HepG2 (cell line): ENCODE data around the gene PMEL. TPM values are rescaled to one million over a fixed set of nuclear protein-coding genes. Genes with fewer than 3 reads are reported as not detected.

Experiments
- AKAP8 ChIP-seq: sonication (generic); formaldehyde crosslinking; IDR thresholded peaks from 2 replicates; pipeline ENCODE4 v1.5.1; 2020; ENCODE audit warnings: mild to moderate bottlenecking, missing genetic modification reagents
- CBX5 ChIP-seq: sonication (generic); formaldehyde crosslinking; IDR thresholded peaks from 2 replicates; pipeline ENCODE4 v1.4.0; 2020; ENCODE audit warnings: missing genetic modification reagents, borderline replicate concordance
- CSRNP1 ChIP-seq: sonication (generic); formaldehyde crosslinking; IDR thresholded peaks from 2 replicates; pipeline ENCODE4 v1.8.1; 2023; ENCODE audit warnings: mild to moderate bottlenecking, missing genetic modification reagents
- ETV5 ChIP-seq: IDR thresholded peaks from 2 replicates; pipeline ENCODE4 v1.6.1; 2018; ENCODE audit warnings: missing biosample characterization, missing genetic modification reagents, inconsistent platforms, borderline replicate concordance
- GABPA ChIP-seq, 2 experiments: IDR thresholded peaks; 2 replicates each; pipeline ENCODE4 v1.6.1; 2011 to 2016; ENCODE audit warnings: low read depth in 2 of 2, low read length in 1 of 2, missing biosample characterization in 1 of 2, missing genetic modification characterization in 1 of 2
- GABPB1 ChIP-seq: IDR thresholded peaks from 2 replicates; pipeline ENCODE4 v1.6.1; 2016; ENCODE audit warnings: mild to moderate bottlenecking, missing genetic modification reagents, moderate library complexity, missing compliant biosample characterization
- HOXA5 ChIP-seq: sonication (generic); formaldehyde crosslinking; IDR thresholded peaks from 2 replicates; pipeline ENCODE4 v1.4.0; 2020; ENCODE audit warnings: missing genetic modification reagents
- KDM1A ChIP-seq: IDR thresholded peaks from 2 replicates; pipeline ENCODE4 v1.6.1; 2016; ENCODE audit warnings: missing compliant biosample characterization
- MAFG ChIP-seq: sonication (generic); formaldehyde crosslinking; IDR thresholded peaks from 2 replicates; pipeline ENCODE4 v1.5.1; 2020; ENCODE audit warnings: mild to moderate bottlenecking, missing genetic modification reagents
- MYC ChIP-seq: sonication (generic); formaldehyde crosslinking; IDR thresholded peaks from 2 replicates; pipeline ENCODE4 v1.9.0; 2021; ENCODE audit warnings: missing genetic modification reagents, borderline replicate concordance
- NFYC ChIP-seq: IDR thresholded peaks from 2 replicates; pipeline ENCODE4 v1.6.1; 2016; ENCODE audit warnings: missing genetic modification reagents, missing compliant biosample characterization
- PTBP1 ChIP-seq: fragments of 200-400 bp; formaldehyde crosslinking; IDR thresholded peaks from 2 replicates; pipeline ENCODE4 v1.6.1; 2018; ENCODE audit warnings: low read length, low read depth; ENCODE audit not compliant: poor library complexity, severe bottlenecking
- RBAK ChIP-seq: sonication (generic); formaldehyde crosslinking; IDR thresholded peaks from 2 replicates; pipeline ENCODE4 v1.5.1; 2020; ENCODE audit warnings: mild to moderate bottlenecking, missing genetic modification reagents
- RFX1 ChIP-seq: fragments of 450-650 bp; IDR thresholded peaks from 2 replicates; pipeline ENCODE4 v1.6.1; 2017
- RXRB ChIP-seq: IDR thresholded peaks from 2 replicates; pipeline ENCODE4 v1.6.1; 2016; ENCODE audit warnings: borderline replicate concordance, missing genetic modification reagents, missing compliant biosample characterization
- SOX13 ChIP-seq, 3 experiments: fragments of 450-650 bp in 1 of 3; sonication (generic) in 1 of 3; formaldehyde crosslinking in 1 of 3; IDR thresholded peaks in 2 of 3; conservative IDR thresholded peaks in 1 of 3; 2 replicates each; pipeline versions ENCODE4 v1.5.0 to v1.6.1; 2016 to 2020; ENCODE audit warnings: antibody characterized with exemption in 1 of 3, mild to moderate bottlenecking in 1 of 3, missing compliant biosample characterization in 1 of 3, missing genetic modification reagents in 1 of 3, moderate library complexity in 1 of 3
- ZNF432 ChIP-seq: sonication (generic); formaldehyde crosslinking; IDR thresholded peaks from 2 replicates; pipeline ENCODE4 v1.5.0; 2020; ENCODE audit warnings: missing genetic modification reagents, mild to moderate bottlenecking, borderline replicate concordance
- ZNF501 ChIP-seq: sonication (generic); formaldehyde crosslinking; IDR thresholded peaks from 2 replicates; pipeline ENCODE4 v1.5.1; 2020; ENCODE audit warnings: mild to moderate bottlenecking, moderate library complexity, missing genetic modification reagents
- ZNF557 ChIP-seq: sonication (generic); formaldehyde crosslinking; IDR thresholded peaks from 2 replicates; pipeline ENCODE4 v1.4.0; 2020; ENCODE audit warnings: missing genetic modification reagents
- ZNF605 ChIP-seq: sonication (generic); formaldehyde crosslinking; IDR thresholded peaks from 2 replicates; pipeline ENCODE4 v1.8.0; 2022; ENCODE audit warnings: mild to moderate bottlenecking, missing genetic modification reagents
- polyA plus RNA-seq, 8 experiments: library from polyadenylated mRNA; depleted of rRNA in 3 of 8; stranded (reverse) in 7 of 8; unstranded in 1 of 8; fragments of >200 nt; fragmentation: Illumina TruSeq in 4 of 8; extraction: Trizol in 4 of 8; gene quantifications; 2 replicates each; pipeline versions ENCODE4 v1.2.1 to v1.2.3, GENCODE V29; 2011 to 2016; ENCODE audit warnings: low read depth in 4 of 8, missing spikeins in 1 of 8, mixed read lengths in 1 of 8; ENCODE audit not compliant: insufficient read depth in 1 of 8
- total RNA-seq, 5 experiments: library from RNA; depleted of rRNA; stranded (reverse); fragments of >200 nt; fragmentation: Illumina TruSeq; extraction: Trizol; gene quantifications; 2 replicates each; pipeline ENCODE4 v1.2.3, GENCODE V29; 2016; ENCODE audit warnings: low read depth in 1 of 5
- TF ChIP-seq, protein P1 (sequence below): sonication (generic); formaldehyde crosslinking; IDR thresholded peaks from 2 replicates; pipeline ENCODE4 v1.4.0; 2020; ENCODE audit warnings: missing genetic modification reagents
- TF ChIP-seq, protein P2 (sequence below): sonication (generic); formaldehyde crosslinking; IDR thresholded peaks from 2 replicates; pipeline ENCODE4 v1.8.0; 2022; ENCODE audit warnings: mild to moderate bottlenecking, missing genetic modification reagents
- TF ChIP-seq, protein P3 (sequence below): sonication (generic); formaldehyde crosslinking; IDR thresholded peaks from 2 replicates; pipeline ENCODE4 v1.5.0; 2020; ENCODE audit warnings: mild to moderate bottlenecking, missing genetic modification reagents, moderate library complexity
- TF ChIP-seq, protein P4 (sequence below): sonication (generic); formaldehyde crosslinking; IDR thresholded peaks from 2 replicates; pipeline ENCODE4 v1.4.0; 2020; ENCODE audit warnings: mild to moderate bottlenecking, missing genetic modification reagents

PMEL gene
- total and polyA plus RNA-seq, 2 of the 13 experiments (the other 11 are each of a cell fraction or from before 2014, with no cell fraction given): 0.49 to 3.3 TPM

DNA sequence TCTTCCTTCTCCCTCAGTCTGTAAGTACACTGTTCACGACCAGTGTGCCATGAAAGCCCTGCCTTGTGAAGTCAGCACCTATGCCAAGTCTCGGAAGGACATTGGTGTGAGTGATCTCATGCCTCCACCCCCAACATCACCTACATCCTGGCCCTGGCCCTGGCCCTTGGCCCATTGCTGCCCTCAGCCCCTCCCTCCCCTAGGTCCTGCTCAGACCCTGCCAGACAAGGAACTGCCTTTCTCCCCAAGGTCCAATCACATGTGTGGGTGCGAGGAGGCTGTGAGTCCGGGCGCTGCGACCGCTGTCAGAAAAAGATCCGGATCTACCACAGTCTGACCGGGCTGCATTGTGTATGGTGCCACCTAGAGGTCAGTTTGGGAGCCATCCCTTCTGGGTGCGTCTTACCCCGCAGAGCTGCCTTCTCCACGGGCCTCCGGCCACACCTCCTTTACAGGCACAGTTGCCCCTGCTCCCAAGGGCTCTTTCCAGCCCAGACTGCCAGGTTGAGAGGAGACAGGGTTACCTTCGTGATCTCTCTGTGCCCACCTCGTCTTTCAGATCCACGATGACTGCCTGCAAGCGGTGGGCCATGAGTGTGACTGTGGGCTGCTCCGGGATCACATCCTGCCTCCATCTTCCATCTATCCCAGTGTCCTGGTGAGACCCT lies 25.6 kb downstream of the PMEL start (continued):
- TF ChIP-seq KDM1A (CRISPR knock-in tag): no peak
- TF ChIP-seq MYC (CRISPR knock-in tag): peak; percentile 35; the same call in 1 of the 2 replicates
- TF ChIP-seq, protein P1, sequence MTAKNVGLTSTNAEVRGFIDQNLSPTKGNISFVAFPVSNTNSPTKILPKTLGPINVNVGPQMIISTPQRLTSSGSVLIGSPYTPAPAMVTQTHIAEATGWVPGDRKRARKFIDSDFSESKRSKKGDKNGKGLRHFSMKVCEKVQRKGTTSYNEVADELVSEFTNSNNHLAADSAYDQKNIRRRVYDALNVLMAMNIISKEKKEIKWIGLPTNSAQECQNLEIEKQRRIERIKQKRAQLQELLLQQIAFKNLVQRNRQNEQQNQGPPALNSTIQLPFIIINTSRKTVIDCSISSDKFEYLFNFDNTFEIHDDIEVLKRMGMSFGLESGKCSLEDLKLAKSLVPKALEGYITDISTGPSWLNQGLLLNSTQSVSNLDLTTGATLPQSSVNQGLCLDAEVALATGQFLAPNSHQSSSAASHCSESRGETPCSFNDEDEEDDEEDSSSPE (CRISPR knock-in tag): no peak
- no peak for TF ChIP-seq GABPA (IDR thresholded peaks at IDR 0.05; ENCODE audit: low read depth, low read length)
- no peak for TF ChIP-seq GABPA (CRISPR knock-in tag; IDR thresholded peaks at IDR 0.05; ENCODE audit: low read depth)
- no peak for TF ChIP-seq PTBP1
- TF ChIP-seq, protein P2, sequence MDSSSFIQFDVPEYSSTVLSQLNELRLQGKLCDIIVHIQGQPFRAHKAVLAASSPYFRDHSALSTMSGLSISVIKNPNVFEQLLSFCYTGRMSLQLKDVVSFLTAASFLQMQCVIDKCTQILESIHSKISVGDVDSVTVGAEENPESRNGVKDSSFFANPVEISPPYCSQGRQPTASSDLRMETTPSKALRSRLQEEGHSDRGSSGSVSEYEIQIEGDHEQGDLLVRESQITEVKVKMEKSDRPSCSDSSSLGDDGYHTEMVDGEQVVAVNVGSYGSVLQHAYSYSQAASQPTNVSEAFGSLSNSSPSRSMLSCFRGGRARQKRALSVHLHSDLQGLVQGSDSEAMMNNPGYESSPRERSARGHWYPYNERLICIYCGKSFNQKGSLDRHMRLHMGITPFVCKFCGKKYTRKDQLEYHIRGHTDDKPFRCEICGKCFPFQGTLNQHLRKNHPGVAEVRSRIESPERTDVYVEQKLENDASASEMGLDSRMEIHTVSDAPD (CRISPR knock-in tag): no peak
- no peak for TF ChIP-seq RBAK (CRISPR knock-in tag)
- TF ChIP-seq CSRNP1 (CRISPR knock-in tag): no peak
- TF ChIP-seq GABPB1 (CRISPR knock-in tag): peak; percentile 49
- 0 out of 2 replicates have a peak, but pooled peaks have one; percentile 40 for TF ChIP-seq HOXA5 (CRISPR knock-in tag)
- TF ChIP-seq ZNF501 (CRISPR knock-in tag): 0 out of 2 replicates have a peak, but pooled peaks have one; percentile 36
- TF ChIP-seq, protein P3, sequence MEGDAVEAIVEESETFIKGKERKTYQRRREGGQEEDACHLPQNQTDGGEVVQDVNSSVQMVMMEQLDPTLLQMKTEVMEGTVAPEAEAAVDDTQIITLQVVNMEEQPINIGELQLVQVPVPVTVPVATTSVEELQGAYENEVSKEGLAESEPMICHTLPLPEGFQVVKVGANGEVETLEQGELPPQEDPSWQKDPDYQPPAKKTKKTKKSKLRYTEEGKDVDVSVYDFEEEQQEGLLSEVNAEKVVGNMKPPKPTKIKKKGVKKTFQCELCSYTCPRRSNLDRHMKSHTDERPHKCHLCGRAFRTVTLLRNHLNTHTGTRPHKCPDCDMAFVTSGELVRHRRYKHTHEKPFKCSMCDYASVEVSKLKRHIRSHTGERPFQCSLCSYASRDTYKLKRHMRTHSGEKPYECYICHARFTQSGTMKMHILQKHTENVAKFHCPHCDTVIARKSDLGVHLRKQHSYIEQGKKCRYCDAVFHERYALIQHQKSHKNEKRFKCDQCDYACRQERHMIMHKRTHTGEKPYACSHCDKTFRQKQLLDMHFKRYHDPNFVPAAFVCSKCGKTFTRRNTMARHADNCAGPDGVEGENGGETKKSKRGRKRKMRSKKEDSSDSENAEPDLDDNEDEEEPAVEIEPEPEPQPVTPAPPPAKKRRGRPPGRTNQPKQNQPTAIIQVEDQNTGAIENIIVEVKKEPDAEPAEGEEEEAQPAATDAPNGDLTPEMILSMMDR (CRISPR knock-in tag): peak; percentile 98
- no peak for TF ChIP-seq ZNF605 (CRISPR knock-in tag)
- TF ChIP-seq CBX5 (CRISPR knock-in tag): no peak
- peak; percentile 44; the same call in 1 of the 2 replicates for TF ChIP-seq RXRB (CRISPR knock-in tag)
- TF ChIP-seq RFX1: no peak
- TF ChIP-seq MAFG (CRISPR knock-in tag): no peak
- no peak for TF ChIP-seq ZNF557 (CRISPR knock-in tag)
- TF ChIP-seq AKAP8: no peak
- TF ChIP-seq ETV5: peak; percentile 64; the same call in 1 of the 2 replicates
- TF ChIP-seq NFYC (CRISPR knock-in tag): no peak
- TF ChIP-seq SOX13 (IDR thresholded peaks at IDR 0.05): no peak
- no peak for TF ChIP-seq SOX13 (CRISPR knock-in tag; conservative IDR thresholded peaks at IDR 0.05 in 1 of 2, IDR thresholded peaks at IDR 0.05 in 1 of 2)
- TF ChIP-seq, protein P4, sequence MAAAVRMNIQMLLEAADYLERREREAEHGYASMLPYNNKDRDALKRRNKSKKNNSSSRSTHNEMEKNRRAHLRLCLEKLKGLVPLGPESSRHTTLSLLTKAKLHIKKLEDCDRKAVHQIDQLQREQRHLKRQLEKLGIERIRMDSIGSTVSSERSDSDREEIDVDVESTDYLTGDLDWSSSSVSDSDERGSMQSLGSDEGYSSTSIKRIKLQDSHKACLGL (CRISPR knock-in tag): no peak
- TF ChIP-seq ZNF432 (CRISPR knock-in tag): no peak
